GDM1 (cell line): ENCODE results near the gene SECISBP2.
A peak's percentile ranks its signal among the peaks of the same experiment; 100 is the strongest.

ENCODE experiments used
- DNase-seq: peaks from one replicate; lab custom pipeline; 2025; lab: John Stamatoyannopoulos, UW

Gene SECISBP2

DNA sequence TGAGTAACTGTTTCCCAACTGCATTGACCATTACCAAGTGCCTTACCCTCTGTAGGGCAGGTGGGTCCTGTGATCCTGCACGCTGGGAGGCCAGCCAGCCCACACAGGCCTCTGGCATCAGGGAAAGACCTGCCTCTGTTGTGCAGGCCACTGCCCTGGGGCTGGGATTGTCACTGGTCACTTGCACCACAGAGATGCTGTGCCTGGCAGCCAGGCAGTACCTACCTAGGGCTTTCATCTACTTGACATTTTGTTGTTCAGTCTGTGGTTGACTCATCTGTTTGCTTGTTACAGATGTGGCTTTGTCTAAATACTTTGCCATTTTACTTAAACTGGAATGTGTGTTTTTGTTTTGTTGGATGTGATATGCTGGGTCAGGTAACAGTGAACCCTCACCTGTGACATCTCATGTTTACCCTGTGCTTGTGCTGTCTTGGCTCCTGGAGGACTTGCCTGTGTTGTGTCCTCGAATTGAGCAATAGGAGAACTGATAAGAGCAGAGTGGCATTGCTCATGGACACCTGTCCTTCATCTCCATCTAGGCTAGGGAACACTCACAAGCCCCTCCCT, 32.8 kb downstream of the SECISBP2 start:
- DNase-seq, result no peak

DNA sequence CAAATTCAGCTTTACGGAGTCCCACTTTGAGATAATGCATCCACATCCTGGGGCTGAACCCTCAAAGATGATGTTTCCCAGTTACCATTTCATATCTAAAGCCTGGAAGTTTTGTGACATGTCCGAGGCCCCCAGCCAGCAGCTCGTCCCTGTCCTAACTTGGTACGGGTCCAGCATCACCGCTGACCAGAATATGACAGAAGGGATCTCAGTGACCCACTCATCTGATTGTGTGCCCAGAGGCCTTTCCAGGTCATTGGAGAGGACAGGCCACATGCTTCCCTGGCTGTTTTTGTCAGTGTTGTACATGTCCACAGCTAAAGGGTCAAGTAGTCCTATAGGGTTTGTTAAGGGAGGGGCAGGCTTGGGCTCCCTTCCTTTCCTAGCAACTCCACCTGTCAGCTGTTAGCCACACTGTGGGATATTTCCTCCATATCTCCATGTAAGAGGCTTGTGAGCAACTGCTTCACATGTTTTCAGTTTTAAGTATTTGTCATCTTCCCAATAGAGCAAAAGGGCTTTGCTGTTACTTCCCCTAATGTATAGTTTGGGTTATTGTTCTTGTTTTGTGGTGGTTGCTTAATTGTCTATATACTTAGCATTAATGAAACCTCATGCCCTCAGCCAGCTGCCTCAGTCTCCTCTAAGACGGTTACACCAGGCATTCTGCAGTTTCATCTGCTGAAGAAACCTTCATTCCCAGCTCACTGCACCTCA, 33.4 kb downstream of the SECISBP2 start:
- DNase-seq, result no peak

DNA sequence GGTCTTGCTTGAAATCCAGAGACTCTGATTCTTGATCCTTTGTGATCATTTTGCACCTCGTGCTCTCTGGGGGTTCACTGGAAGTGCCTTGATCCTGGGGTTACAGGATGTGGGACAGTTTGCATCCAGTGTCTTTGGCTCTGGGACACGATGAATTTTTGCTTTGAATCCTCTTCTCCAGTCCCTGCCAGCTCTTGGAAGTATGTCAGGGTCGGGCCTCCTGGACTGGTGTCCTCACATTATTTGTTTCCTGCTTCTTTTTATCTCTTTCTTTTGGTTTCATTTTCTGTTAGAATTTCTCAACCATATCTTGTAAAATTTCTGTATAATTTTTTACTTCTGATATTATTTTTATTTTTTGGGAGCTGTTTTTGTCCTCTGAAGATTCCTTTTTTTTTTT, 34.2 kb downstream of the SECISBP2 start:
- no peak for DNase-seq

DNA sequence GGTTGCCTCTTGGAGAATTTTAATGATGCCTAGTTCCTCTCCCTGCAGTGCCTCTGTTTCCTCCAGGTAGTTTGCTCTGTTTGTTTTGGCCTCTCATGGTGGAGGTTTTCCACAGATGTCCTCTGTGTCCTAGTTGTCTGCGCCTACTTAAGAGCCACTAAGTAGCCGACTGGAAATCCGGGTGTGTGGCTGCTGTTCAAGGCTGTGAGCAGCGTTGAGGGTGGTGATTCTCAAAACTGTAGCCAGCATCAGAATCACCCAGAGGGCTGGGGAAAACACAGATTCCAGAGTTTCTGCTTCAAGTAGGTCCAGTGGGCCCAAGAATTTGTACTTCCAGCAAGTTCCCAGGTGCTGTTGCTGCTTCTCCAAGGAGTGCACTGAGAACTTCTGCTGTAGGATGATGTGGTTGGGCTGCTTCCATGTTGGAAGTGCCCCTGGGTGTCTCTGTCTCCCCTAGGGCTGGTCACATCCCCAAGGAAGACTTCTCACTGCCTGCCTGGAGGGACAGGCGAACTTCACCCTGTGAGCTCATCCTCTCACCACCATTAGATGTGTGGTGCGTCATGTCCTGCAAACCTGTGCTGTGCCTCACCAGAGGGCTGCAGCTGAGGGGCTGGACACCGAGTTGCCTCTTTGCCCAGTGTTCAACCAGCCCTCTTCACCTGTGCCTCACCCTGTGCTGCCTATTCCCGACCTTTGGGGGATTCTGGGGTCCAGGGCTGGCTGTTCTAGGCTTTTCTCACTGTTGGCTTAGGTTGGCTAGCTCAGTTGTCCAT, 34.8 kb downstream of the SECISBP2 start:
- no peak for DNase-seq

DNA sequence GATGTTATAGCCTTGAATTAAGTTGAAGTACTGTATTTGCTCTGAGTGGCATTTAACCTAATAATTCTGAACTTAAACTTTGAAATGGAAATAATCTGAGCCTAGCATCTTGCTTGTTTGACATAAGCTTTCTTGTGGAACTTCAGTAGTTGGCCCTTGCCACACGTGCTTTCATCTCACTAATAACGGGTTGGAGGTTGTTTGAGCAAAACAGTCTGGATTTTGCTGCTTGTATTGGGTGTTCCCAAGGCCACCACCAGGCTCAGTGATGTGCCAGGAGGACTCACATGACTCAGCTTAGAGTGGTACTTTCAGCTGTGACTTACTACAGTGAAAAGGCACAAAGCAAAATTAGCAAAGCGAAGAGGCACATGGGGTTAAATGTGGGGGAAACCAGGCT, 35.7 kb downstream of the SECISBP2 start:
- no peak for DNase-seq

DNA sequence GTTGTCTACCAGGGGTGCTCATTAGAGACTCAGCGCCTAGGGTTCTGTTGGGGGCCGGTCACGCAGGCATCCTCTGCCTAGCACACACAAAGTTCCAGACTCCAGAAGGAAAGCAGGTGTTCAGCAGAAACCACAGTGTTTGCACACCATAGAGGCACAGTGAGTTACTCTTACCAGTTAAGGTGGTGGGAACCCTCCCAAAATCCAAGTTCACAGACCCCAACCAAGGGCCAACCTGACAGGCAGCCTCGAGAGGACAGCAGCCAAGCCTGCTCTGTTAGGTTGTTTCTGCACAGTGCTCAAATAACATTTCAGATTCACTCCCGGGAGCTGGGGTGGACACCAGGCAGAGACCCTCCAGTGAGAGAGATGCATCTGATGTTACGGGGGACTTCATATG, 36.2 kb downstream of the SECISBP2 start:
- no peak for DNase-seq

DNA sequence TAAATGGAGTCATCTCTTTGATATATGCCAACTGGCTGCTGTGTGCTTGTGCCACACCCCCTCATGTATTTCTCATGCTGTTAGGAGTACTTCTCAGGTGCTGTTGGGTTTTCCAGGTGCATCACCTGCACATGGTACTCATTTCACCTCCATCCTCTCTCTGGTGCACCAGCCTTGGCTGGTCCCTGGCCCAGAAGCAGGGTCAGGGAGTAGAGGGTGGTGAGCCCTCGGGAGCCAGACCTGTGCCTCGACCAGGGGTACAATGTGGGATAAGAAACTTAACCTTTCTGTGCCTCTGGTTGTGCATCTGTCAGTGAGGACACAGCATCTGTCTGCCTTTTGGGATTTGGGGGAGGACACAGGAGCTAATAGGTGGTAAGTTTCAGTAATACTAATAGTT, 38.5 kb downstream of the SECISBP2 start:
- DNase-seq, result no peak

DNA sequence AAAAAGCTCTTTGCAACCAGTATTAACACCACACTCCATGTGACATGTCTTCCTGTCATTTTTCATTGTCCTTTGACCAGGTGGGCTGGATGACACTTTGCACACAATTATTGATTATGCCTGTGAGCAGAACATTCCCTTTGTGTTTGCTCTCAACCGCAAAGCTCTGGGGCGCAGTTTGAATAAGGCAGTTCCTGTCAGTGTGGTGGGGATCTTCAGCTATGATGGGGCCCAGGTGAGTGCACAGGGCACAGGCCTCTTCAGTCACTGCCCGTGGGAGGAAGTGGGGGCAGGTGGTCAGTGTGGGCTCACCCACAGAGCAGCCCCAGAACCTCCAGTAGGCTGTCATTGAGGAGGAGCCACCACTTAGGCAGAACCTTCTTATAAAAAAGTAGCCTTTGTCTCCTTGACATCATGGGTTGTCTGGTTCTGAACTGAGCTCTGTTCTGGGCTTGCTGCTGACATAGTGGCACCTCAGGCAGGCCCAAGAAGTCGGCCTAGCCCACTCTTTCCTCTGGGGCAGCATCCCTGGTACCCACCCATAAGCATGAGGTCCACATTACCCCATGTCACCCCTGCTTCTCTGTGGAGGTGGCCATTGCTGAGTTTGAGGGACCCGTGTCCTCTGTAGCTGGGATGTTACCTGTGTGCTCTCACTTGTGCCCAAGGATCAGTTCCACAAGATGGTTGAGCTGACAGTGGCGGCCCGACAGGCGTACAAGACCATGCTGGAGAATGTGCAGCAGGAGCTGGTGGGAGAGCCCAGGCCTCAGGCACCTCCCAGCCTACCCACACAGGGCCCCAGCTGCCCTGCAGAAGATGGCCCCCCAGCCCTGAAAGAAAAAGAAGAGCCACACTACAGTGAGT, 39.3 kb downstream of the SECISBP2 start:
- DNase-seq, result no peak

DNA sequence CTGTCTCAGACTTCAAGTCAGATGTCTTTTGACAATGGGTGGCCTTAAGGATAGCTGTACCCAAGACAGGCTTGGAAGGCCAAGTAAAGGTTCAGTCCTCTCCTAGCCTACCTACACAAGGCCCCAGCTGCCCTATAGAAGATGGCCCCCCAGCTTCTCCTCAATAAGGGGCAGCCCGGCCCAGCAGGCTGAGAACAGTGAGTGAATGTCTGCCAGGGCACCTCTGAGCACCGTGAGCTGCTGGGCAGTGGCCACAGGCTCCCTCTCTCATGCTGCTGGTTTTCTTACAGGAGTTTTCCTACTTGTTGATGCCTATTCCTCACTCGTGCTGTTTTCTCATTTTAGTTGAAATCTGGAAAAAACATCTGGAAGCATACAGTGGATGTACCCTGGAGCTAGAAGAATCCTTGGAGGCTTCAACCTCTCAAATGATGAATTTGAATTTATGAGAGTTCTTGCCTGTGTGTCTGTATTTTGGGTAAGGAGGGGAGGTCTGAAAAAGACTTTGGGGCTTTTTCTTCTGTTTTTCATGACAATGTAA, 40.1 kb downstream of the SECISBP2 start:
- DNase-seq, result no peak

DNA sequence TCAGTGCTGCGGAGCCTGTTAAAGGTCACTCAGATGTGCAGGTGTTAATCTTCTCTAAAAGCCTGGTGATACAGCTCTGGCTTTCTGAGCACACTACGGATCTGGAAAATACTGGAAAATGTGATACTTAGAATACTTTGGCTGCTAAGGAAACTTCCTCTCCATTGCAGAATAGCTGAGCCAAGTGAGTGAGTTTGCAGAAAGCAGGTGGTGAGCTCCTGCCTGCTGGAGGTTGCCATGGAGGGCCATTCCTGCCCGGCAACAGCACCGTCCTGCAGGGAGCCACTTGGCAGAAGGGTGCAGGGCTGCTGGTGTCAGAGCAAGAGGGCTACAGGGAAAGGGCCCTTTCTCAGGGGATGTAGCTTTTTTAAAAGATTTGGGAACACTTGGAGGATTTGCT, 40.7 kb downstream of the SECISBP2 start:
- peak; percentile 10 for DNase-seq

DNA sequence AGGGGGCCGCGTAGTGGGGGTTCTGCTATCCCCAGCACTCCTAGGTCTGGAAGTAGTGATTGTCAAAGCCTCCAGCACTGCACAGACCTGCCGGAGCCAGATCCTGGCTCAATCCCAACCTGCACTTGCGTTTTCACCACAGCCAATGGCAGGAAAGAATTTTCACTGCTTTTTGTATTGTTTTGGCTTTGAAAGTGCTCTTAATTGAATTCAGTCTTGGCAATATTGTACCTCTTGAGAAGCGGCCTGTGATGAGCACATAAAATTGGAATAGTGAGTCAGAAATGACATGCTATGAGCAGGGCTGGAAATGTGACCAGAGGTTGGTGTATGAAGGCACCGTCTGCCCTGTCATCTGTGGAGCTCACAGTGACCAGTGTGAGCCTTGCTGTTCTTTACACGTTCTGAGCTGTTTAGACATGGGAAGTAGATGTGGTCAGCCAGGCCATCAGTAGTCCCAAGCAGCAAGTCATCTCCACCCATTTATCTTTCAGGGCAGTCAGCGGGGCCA, 41.5 kb downstream of the SECISBP2 start:
- DNase-seq, result no peak

DNA sequence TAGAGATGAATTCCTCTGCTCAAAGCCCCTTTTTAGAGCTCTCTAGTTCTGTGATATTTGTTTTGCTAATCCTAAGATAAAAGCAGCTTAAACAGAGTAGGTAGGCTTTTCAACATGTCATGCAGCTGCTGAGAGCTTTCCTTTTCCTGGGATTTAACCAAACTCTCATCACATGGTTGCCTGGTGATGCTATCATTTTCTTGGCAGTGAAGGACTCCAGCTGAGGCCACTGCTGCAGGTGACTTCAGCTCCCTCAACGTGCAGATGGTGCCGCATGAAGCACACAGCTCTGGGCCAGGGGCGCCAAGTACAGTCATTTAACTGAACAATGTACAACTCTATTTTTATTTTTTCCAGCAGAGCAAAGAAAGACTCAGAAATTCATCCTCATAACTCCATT, 42.2 kb downstream of the SECISBP2 start:
- no peak for DNase-seq

DNA sequence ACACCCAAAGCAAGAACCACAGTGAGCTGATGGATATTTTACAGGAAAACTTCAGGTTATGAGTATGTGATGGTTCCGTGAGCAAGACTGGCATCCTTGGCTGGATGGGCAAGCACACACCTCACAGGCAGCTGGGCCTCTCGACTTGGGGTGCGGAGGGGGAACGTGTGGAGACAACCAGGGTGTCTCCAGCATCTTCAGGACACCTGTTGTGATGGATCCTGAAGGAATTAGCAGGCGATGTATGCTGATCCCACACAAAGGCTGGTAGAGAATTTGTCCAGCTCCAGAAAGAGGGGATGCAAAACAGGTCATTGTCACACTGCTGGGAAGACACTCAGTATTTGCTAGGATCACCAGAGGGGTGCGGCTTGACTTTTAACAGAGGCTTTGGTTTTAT, 42.7 kb downstream of the SECISBP2 start:
- DNase-seq, result no peak

DNA sequence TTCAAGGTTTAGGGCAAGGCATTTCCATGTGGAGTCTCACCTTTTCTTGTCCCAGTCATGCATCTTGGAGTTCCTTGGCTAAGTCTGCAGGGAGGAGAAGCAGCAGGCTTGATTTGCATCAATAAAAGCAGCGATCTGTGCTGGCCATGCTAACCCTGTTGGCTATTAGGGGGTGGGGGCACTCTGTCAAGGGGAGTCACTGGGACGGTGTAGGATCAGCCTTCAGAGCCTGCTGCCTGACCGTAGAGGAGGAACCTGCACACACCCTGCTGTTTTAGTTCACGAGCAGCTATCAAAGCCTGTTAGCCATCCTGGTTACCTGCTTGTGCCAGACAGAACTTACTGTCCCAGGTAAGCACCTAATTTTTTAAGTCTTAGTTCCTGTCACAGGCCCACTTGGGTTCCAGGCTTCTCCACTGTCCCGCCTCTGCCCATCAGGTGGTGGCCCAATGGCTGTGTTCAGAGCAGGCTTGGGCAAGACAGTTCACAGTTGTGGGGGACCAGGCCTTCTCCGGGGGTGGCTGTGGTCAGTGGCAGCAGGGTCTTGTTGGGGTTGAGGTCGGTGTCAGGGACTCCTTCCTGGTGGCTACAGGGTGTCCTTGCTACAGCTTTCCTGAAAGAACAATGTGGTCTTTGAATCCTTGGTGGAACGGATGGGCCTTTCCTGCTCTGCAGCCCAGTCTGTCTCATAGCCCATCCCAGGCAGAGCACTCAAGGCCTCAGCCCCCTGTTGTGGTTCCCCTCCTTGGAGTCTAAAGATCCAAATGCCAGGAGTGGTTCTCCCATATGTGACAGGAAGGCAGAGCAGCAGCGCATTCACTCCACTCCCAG, 43.7 kb downstream of the SECISBP2 start:
- no peak for DNase-seq

DNA sequence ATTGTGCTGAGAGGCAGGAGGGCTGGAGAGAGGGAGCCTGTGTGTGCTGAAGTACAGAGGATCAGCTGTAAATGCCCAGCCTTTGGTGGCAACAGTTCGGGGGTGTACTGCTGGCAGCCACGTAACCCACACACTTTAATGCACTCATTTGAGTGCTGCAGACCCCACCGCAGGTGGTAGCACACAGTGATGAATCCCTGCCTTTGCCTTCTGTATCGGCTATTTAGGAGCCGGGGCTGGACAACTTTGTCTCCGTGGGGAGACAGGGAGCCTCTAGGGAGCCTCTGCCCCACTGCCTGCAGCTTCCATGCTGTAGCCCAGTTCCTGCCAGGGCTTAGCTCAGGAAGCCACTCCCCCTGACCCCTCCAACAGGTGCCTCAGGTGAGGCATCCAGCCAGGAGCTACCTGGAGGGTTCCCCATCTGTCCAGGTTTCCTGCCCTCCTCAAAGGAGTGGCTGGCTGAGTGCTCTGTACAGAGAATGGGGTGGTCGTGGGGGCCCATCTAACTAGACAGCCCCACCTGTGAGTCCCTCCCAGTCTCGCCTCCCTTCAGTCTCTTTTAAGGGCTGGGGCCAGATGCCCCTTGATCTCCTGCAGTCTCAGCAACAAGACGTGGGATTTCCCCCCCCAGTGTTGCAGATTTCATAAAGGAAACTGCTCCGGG, 44.5 kb downstream of the SECISBP2 start:
- DNase-seq, result no peak

DNA sequence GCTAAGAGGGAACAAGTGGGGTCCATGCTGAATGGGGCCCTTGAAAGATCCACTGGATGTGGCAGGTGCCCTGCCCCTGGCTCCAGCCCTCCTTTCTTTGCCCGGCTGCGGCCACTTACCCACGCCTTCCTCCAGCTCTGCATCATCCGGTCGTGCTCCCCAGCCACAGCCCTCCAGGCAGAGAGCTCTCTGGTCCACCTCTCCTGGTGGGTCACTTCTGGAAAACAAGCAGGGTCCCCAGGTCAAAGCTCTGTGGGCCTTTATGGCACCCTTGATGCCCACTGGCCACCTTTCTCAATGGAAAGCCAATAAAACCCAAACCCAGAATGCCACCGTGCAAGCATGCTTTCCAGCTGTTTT, 45.0 kb downstream of the SECISBP2 start:
- DNase-seq, result no peak

DNA sequence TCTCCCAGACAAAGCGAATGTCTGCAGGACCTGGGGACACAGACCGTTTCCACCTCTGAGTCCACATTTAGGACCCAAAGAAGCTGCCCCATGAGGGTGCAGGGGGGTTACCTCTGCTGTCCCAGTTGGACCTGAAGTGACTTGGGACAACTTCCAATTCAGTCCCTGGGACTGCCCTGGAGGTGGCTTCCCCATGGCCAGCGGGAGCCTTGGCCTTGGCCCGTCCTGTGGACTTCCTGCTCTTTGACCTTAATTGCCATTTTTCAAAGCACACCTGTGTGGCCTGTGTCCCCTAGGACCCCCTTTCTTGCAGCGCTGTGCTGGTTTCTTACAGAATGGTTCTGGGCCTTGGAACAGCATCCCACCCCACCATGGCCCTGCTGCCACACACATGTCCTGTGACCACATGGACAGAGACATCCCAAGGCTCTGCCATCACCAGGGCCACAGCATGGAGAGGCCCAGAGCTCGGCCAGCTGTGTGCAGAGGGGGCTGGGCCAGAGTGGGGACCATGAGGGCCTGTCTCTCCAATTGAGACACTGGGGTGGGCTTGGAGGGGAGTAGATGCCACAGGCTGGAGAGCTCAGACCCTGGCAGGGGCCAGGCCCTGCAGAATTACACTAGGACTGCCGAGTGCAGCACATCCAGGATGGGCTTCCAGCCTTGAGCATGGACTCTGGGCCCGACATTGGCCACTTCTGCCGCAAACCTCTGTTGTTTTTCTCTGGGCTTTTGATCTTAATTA, 45.8 kb downstream of the SECISBP2 start:
- DNase-seq, result no peak

DNA sequence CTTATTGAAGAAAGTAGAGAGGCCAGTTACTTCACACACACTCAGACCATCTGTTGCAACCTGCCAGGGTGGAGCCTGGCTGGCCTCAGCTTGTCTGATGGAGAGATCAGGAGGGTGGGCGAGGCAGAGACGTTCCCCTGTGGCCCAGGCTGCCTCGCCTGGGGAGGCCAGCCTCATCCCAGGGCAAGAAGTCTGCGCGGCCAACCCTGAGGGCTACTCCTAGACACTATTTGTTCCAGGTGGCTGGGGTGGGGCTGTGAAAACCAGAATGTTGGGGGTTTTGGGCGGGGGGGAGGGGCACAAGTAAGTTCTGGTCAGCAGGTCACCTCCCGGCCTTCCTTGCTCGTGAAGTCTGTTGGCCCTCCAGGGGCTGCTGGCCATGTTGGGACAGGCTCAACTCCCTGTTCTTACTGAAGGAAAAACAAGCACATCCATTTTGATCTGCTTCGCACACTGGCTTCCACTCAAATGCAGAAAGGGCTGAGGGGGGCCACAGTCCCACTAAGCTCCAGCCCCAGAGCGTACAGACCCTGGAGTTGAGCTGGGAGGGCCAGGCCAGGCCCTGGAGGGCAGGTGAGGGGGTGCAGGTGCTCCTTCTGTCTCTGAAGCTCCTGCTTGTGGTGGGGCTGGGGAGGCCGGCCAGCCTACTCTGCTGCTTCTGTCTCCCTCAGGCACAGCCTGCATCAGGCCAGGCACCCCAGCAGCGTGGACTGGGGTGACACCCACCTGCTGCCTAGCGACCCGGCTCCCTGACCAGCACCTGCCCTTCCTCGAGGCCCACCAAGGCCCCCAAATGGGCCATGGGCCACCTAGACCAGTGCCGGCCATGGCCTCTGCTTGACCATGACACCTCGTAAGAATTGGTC, 46.6 kb downstream of the SECISBP2 start:
- no peak for DNase-seq

DNA sequence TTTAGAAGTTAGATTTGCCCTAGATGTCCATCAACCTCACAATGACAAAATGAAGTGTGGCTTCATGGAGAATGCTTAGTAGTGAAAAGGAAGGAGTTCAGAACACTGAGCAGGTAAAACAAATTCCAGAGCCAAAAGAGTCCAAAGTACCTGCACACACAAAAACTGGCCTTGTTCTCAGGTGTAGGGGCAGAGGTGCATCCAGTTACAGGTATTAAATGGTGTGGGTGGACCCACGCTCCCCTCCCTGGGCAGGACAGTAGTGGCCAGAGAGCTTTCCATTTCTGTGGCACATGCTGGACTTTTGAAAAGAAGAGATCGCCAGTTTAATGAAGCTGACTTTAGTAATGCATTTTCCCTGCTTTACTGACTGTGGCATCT, 47.2 kb downstream of the SECISBP2 start:
- no peak for DNase-seq
